ENCODE measurements around the gene SBK2.
"Not testable (repeated sequence)": the region's sequence is repeated elsewhere in the genome, so short reads cannot be mapped to it uniquely, and the experiment has no call there.

SBK2 gene

GRCh38 chr19:55534280-55534679 lies 2.7 kb downstream of the SBK2 start:
- not testable (repeated sequence) for ATAC-seq

GRCh38 chr19:55530996-55531395 lies 5.9 kb downstream of the SBK2 start:
- no peak for ATAC-seq

- ATAC-seq: no peak
Observed at GRCh38 chr19:55529636-55530234, 7.2 kb downstream of the SBK2 start.

- ATAC-seq: no peak
Observed at GRCh38 chr19:55528030-55528803, 8.7 kb downstream of the SBK2 start.

- no peak for ATAC-seq
Observed at GRCh38 chr19:55527197-55528029, 9.5 kb downstream of the SBK2 start.

GRCh38 chr19:55526216-55527196 lies 10.4 kb downstream of the SBK2 start:
- no peak for ATAC-seq

GRCh38 chr19:55525289-55526101 lies 11.4 kb downstream of the SBK2 start:
- no peak for ATAC-seq

GRCh38 chr19:55520691-55521292 lies 16.1 kb downstream of the SBK2 start:
- no peak for ATAC-seq

- peak; percentile 5 to 9 for ATAC-seq
Observed at GRCh38 chr19:55519451-55520311, 17.3 kb downstream of the SBK2 start.

- ATAC-seq: peak; percentile 100
Observed at GRCh38 chr19:55516878-55517620, 19.9 kb downstream of the SBK2 start.

- ATAC-seq: no peak
Observed at GRCh38 chr19:55508120-55508519, 28.8 kb downstream of the SBK2 start.

- no peak for ATAC-seq
Observed at GRCh38 chr19:55504981-55505380, 32.0 kb downstream of the SBK2 start.

- ATAC-seq: no peak
Observed at GRCh38 chr19:55504252-55504603, 32.7 kb downstream of the SBK2 start.

- peak; percentile 94 to 95 for ATAC-seq
Observed at GRCh38 chr19:55503502-55504251, 33.3 kb downstream of the SBK2 start.

GRCh38 chr19:55503157-55503501 lies 33.8 kb downstream of the SBK2 start:
- no peak for ATAC-seq

- ATAC-seq: no peak
Observed at GRCh38 chr19:55502197-55502952, 34.6 kb downstream of the SBK2 start.

GRCh38 chr19:55500368-55500952 lies 36.5 kb downstream of the SBK2 start:
- no peak for ATAC-seq
